Measurements from ENCODE around the gene DNM3.

GRCh38 chr1:172266528-172267174 lies 425.4 kb downstream of the DNM3 start:
- no peak for TF ChIP-seq CTCF (IDR thresholded peaks at IDR 0.05; ENCODE audit: low read length)
- no peak for TF ChIP-seq EZH2phosphoT487 (IDR thresholded peaks at IDR 0.05; ENCODE audit: low read length)
